Keratinocyte (primary cell): ENCODE results near the gene PSD4.

Experiments used
- EZH2 ChIP-seq: IDR thresholded peaks from one replicate; pipeline ENCODE4 v1.6.1; 2012; ENCODE audit warnings: inconsistent platforms, mild to moderate bottlenecking, low read length, moderate library complexity
- TF ChIP-seq, protein P1 (sequence below), 3 experiments: IDR thresholded peaks in 1 of 3; conservative IDR thresholded peaks in 1 of 3; optimal IDR thresholded peaks in 1 of 3; 2 replicates in 2 of 3; 3 replicates in 1 of 3; pipeline versions ENCODE3 to v1.5.1; 2011; ENCODE audit warnings: low read length in 3 of 3, mild to moderate bottlenecking in 3 of 3, moderate library complexity in 2 of 3, control low read depth in 1 of 3, inconsistent platforms in 1 of 3; ENCODE audit not compliant: insufficient read depth in 2 of 3; ENCODE audit errors: extremely low read depth in 1 of 3

- TF ChIP-seq, protein P1, sequence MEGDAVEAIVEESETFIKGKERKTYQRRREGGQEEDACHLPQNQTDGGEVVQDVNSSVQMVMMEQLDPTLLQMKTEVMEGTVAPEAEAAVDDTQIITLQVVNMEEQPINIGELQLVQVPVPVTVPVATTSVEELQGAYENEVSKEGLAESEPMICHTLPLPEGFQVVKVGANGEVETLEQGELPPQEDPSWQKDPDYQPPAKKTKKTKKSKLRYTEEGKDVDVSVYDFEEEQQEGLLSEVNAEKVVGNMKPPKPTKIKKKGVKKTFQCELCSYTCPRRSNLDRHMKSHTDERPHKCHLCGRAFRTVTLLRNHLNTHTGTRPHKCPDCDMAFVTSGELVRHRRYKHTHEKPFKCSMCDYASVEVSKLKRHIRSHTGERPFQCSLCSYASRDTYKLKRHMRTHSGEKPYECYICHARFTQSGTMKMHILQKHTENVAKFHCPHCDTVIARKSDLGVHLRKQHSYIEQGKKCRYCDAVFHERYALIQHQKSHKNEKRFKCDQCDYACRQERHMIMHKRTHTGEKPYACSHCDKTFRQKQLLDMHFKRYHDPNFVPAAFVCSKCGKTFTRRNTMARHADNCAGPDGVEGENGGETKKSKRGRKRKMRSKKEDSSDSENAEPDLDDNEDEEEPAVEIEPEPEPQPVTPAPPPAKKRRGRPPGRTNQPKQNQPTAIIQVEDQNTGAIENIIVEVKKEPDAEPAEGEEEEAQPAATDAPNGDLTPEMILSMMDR (optimal IDR thresholded peaks at IDR 0.05 in 1 of 3, IDR thresholded peaks at IDR 0.05 in 1 of 3, conservative IDR thresholded peaks at IDR 0.05 in 1 of 3; ENCODE audit: extremely low read depth in 1 of 3, insufficient read depth in 2 of 3, low read length in 3 of 3) = no peak
- no peak for TF ChIP-seq EZH2
Observed at GRCh38 chr2:113179446-113180045, 5.8 kb downstream of the PSD4 start.
